IPS-NIHi7 (cell line): ENCODE measurements around the gene PEAK1.
"Not testable (repeated sequence)": the region's sequence is repeated elsewhere in the genome, so short reads cannot be mapped to it uniquely, and the experiment has no call there.

Source experiments
- DNase-seq: peaks from one replicate; pipeline ENCODE4 v3.0.0; 2012; ENCODE audit warnings: mixed read lengths; ENCODE audit errors: extremely low spot score

PEAK1 gene

GRCh38 chr15:77225088-77225487 is 194.8 kb downstream of the PEAK1 start:
- DNase-seq, result no peak

GRCh38 chr15:77224352-77224751 is 195.6 kb downstream of the PEAK1 start:
- DNase-seq, result no peak

GRCh38 chr15:77221708-77222107 is 198.2 kb downstream of the PEAK1 start:
- no peak for DNase-seq

GRCh38 chr15:77221174-77221573 is 198.7 kb downstream of the PEAK1 start:
- DNase-seq, result no peak

GRCh38 chr15:77219841-77220240 is 200.1 kb downstream of the PEAK1 start:
- DNase-seq, result no peak

- no peak for DNase-seq
Measured at GRCh38 chr15:77209221-77209620, 210.7 kb downstream of the PEAK1 start.

GRCh38 chr15:77208241-77208640 is 211.7 kb downstream of the PEAK1 start:
- no peak for DNase-seq

- no peak for DNase-seq
Measured at GRCh38 chr15:77201665-77202064, 218.2 kb downstream of the PEAK1 start.

- no peak for DNase-seq
Measured at GRCh38 chr15:77196381-77196780, 223.5 kb downstream of the PEAK1 start.

- DNase-seq, result no peak
Measured at GRCh38 chr15:77195586-77195985, 224.3 kb downstream of the PEAK1 start.

GRCh38 chr15:77192451-77192850 is 227.5 kb downstream of the PEAK1 start:
- no peak for DNase-seq

- no peak for DNase-seq
Measured at GRCh38 chr15:77191230-77191834, 228.6 kb downstream of the PEAK1 start.

GRCh38 chr15:77187751-77188464 is 232.0 kb downstream of the PEAK1 start:
- no peak for DNase-seq

- DNase-seq, result peak; percentile 33
Measured at GRCh38 chr15:77186594-77187011, 233.3 kb downstream of the PEAK1 start.

GRCh38 chr15:77185242-77185785 is 234.6 kb downstream of the PEAK1 start:
- DNase-seq, result no peak

- not testable (repeated sequence) for DNase-seq
Measured at GRCh38 chr15:77184352-77184751, 235.6 kb downstream of the PEAK1 start.

- DNase-seq, result no peak
Measured at GRCh38 chr15:77183066-77183465, 236.8 kb downstream of the PEAK1 start.

- no peak for DNase-seq
Measured at GRCh38 chr15:77181305-77182074, 238.4 kb downstream of the PEAK1 start.

- DNase-seq, result no peak
Measured at GRCh38 chr15:77180757-77181156, 239.1 kb downstream of the PEAK1 start.

GRCh38 chr15:77180270-77180669 is 239.6 kb downstream of the PEAK1 start:
- DNase-seq, result no peak

- DNase-seq, result no peak
Measured at GRCh38 chr15:77179541-77179998, 240.3 kb downstream of the PEAK1 start.

- DNase-seq, result no peak
Measured at GRCh38 chr15:77178411-77178810, 241.5 kb downstream of the PEAK1 start.
